LNCAP (cell line): ENCODE data around the gene TBX4.

Experiments
- TF ChIP-seq, protein P1 (sequence below): fragments of 450-650 bp; IDR thresholded peaks from 2 replicates; pipeline ENCODE4 v1.5.1; 2017; ENCODE audit warnings: mild to moderate bottlenecking

The TBX4 gene

DNA sequence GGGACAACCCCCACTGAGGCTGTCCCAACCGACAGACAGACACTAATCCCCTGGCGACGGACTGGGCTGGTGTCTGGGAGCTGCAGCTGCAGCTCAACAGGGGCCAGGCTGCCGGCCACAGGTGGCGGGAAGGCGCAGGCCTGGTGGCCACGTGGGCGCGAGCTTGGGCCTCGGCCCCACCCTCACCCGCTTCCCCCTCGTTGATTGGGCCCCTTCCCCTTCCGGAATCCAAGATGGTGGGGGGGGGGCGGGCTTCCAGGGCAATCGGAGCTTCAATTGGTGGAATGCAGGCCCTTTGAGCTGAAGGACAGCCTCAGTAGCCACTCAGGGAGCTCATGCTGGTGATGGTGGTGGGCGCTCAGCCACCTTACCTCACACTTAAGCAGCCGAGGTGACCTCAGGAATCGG, 8.7 kb upstream of the TBX4 start:
- TF ChIP-seq, protein P1, sequence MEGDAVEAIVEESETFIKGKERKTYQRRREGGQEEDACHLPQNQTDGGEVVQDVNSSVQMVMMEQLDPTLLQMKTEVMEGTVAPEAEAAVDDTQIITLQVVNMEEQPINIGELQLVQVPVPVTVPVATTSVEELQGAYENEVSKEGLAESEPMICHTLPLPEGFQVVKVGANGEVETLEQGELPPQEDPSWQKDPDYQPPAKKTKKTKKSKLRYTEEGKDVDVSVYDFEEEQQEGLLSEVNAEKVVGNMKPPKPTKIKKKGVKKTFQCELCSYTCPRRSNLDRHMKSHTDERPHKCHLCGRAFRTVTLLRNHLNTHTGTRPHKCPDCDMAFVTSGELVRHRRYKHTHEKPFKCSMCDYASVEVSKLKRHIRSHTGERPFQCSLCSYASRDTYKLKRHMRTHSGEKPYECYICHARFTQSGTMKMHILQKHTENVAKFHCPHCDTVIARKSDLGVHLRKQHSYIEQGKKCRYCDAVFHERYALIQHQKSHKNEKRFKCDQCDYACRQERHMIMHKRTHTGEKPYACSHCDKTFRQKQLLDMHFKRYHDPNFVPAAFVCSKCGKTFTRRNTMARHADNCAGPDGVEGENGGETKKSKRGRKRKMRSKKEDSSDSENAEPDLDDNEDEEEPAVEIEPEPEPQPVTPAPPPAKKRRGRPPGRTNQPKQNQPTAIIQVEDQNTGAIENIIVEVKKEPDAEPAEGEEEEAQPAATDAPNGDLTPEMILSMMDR = no peak

DNA sequence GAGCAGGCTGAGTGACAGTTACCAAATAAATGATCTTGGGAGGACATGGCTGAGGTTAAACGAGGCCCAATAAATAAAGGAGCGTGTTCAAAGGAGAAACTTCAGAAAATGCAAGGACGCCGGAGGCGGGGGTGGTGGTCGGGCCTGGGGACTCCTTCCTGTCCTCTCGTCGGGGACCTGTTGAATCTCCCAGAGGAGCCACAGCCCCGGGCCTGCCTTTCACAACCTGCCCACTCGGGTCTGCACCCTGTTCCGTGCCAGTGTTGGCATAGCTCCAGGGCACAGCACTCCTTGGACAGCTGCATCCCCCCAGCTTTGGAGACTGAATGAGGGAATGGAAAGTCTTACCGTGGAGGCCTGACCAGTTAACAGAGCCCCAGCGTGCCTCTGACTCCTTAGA, 8.1 kb upstream of the TBX4 start:
- TF ChIP-seq, protein P1 = no peak

DNA sequence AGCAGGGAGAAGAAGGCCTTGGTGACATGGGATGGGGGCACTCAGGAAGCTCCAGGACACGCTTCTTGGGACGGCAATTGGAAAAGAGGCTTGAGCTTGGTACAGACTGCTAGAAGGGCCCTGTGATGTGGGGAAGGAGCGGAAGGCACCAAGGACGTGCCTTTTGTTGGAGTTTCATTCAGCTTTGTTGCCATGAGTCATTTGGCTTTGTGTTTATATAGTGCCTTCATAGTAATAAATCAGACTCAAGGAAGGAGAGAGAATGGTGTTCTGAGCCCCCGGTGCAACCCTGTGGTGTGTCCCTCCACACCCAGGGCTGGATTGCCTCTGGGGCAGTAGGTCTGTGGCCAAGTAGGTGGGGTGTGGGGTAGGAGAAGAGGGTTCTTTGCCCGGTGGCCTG, 7.4 kb upstream of the TBX4 start:
- TF ChIP-seq, protein P1 = no peak

DNA sequence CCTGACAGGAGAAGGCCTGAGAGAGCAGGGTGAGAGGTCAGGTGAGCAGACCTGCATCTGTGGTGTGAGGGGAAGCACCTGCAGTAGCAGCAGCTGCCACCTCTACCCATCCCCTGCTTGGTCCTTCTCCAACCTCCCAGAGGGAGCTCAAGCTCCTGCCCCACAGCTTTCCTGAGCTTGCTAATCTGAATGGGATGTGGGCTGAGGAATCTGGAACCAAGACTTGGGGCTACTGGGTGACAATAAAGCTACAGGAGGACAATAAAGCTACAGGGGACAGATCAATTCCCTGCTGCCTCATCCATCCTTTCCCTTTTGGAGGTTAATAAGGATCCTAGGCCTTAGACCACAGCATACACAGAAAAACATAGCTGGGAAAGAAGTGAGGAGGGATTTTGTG, 4.9 kb upstream of the TBX4 start:
- TF ChIP-seq, protein P1 = no peak

DNA sequence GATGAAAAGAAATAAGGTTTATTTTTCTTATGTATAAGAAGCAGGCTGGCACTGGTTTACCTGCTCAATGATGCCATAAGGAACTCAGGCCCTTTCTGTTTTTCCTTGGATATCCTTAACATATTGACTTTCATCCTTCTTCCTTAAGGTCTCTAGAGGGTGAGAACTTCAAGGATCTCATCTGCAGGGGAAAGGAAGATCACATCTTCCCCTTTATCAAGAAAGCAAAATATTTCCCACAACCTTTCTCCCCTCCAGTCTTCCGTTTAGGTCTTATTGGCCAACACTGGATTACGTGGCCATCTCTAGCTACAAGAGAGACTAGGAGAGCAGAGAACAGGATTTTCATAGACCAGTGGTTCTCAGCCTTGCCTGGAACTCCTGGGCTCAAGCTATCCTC, 4.2 kb upstream of the TBX4 start:
- TF ChIP-seq, protein P1 = no peak

DNA sequence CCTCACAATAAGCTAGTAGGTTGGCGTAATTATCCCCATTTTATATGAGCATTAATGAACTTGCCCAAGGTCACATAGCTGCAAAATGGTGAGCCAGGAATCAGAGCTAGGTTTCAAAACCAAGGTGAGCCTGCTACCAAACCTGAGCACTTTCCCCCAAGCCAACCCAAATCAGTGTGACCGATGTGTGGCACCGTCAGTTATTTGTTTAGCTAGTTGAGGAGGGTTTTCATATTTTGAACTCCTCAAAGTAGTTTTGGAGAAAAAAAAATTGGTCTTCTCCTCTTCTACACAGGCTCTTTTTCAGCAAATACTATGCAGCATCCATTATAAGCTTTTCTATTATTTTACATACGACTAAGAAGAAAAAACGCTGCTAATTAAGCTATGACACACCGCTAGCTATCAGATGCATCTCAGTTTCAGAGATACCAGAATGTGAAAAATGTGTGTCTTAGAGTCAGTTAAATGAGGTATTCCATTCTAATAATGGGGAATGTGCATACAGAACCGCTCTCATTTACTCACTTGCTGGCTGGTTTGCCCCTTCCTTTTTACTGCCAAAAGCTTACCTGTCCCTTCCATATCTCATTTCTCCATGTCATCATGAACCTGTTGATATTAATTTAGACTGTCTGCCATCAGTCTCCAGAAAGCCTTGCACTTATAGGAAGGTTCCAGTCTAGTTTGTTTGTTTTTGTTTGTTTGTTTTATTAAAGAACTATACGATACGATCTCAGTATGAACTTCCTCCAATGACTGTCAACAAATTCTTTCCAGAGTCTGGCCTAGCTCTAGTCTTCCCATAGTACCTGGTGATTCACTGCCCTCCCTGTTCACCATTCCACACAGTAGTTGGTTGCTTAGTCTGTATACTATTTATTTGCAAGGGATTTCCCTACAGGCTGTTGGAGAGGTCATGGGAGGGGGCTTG, 2.2 kb upstream of the TBX4 start:
- TF ChIP-seq, protein P1 = no peak

DNA sequence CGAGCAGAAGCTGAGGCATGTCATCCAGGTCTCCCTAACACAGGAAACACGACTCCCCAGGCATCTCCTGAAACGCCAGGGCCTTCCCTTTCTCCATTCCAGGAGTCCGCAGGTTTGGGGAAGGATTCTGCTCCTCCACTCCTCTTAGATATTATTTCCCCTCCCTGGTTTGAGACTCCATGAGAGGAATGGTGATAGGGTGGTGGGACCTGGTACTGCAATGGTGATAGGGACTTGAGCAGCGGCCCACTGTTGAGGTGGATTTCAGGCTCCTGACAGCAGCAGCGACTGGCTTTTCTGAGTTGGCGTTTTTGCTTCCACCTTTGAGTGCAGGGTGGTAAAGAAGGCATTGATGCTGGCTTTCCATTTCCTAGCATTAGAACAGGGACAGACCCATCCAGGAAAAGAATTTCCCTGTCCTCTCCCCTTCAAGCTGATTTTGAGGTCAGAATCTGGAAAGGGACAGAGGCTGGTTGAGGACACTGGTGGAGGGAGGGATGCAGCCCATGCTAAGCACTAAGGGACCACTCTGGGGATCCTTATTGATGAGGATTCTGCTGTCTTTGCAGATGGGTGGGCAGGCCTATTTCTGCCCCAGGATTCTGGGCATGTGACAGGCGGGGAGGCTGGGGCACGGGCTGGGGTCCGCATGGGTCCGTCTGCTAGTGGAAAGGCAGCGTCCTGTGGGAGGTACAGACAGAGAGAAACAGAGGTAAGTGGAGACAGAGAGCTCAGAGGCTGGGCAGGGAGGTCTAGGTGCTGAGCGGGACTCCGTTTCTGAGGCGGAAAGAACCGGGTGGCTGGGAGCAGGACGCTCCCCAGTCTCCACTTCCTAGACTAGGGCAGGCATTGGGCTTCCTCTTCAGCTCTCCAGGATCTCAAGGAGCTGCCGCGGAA, 1.3 kb upstream of the TBX4 start:
- TF ChIP-seq, protein P1 = no peak
